ENCODE data around the gene CCDC50.

- TF ChIP-seq CTCF (IDR thresholded peaks at IDR 0.05): no peak
- no peak for TF ChIP-seq POLR2A (IDR thresholded peaks at IDR 0.05)
Observed at GRCh38 chr3:191352014-191352413, 22.8 kb downstream of the CCDC50 start.
